CD14-positive monocyte (primary cell): ENCODE data around the gene SNX33. TPM values are rescaled to one million over a fixed set of nuclear protein-coding genes. Genes with fewer than 3 reads are reported as not detected.
A peak's percentile ranks its signal among the peaks of the same experiment; 100 is the strongest.

Experiments used
- DNase-seq, 3 donors: peaks; one replicate each; pipeline ENCODE4 v3.0.0-alpha.2; 2011 to 2022
- H2AFZ ChIP-seq: 2 replicates; pipeline ENCODE4 v1.6.0; 2012; ENCODE audit warnings: mild to moderate bottlenecking, low read depth, low read length, inconsistent platforms; ENCODE audit not compliant: insufficient read depth, poor library complexity, severe bottlenecking
- H3K27ac ChIP-seq, 2 donors: 1 replicate in 1 of 2; 2 replicates in 1 of 2; pipeline ENCODE4 v1.5.1; 2012 to 2013; ENCODE audit warnings: low read length in 2 of 2, control low read depth in 1 of 2, inconsistent platforms in 1 of 2, low read depth in 1 of 2, mild to moderate bottlenecking in 1 of 2
- H3K27me3 ChIP-seq, 2 donors: one replicate each; pipeline versions ENCODE4 v1.6.0 to v1.6.1; 2011 to 2013; ENCODE audit warnings: low read length in 2 of 2; ENCODE audit not compliant: control insufficient read depth in 2 of 2, insufficient read depth in 2 of 2
- H3K36me3 ChIP-seq, 2 donors: replicated peaks in 1 of 2; 1 replicate in 1 of 2; 2 replicates in 1 of 2; pipeline versions ENCODE4 v1.5.1 to v1.6.1; 2012 to 2013; ENCODE audit warnings: low read length in 2 of 2, control low read depth in 1 of 2, inconsistent platforms in 1 of 2, mild to moderate bottlenecking in 1 of 2; ENCODE audit not compliant: insufficient read depth in 2 of 2, control insufficient read depth in 1 of 2
- H3K4me1 ChIP-seq, 2 donors: 1 replicate in 1 of 2; 2 replicates in 1 of 2; pipeline versions ENCODE4 v1.5.1 to v1.6.1; 2012 to 2013; ENCODE audit warnings: low read length in 2 of 2, control low read depth in 1 of 2, inconsistent platforms in 1 of 2, mild to moderate bottlenecking in 1 of 2, moderate library complexity in 1 of 2; ENCODE audit not compliant: insufficient read depth in 2 of 2, control insufficient read depth in 1 of 2
- H3K4me2 ChIP-seq: replicated peaks from 2 replicates; pipeline ENCODE3; 2012; ENCODE audit warnings: low read length, moderate library complexity, mild to moderate bottlenecking; ENCODE audit not compliant: poor library complexity, severe bottlenecking; ENCODE audit errors: extremely low read depth
- H3K4me3 ChIP-seq, 3 experiments: fragments of 200-600 bp in 1 of 3; sonication (generic) in 1 of 3; replicated peaks in 1 of 3; 1 replicate in 2 of 3; 2 replicates in 1 of 3; pipeline ENCODE4 v1.5.1; 2011 to 2013; ENCODE audit warnings: low read length in 3 of 3, mild to moderate bottlenecking in 3 of 3, control low read depth in 2 of 3, low read depth in 2 of 3, inconsistent platforms in 1 of 3, moderate library complexity in 1 of 3
- H3K79me2 ChIP-seq: 2 replicates; pipeline ENCODE4 v1.6.0; 2012; ENCODE audit warnings: mild to moderate bottlenecking, control low read depth, inconsistent platforms, low read length, moderate library complexity; ENCODE audit not compliant: insufficient read depth
- H3K9ac ChIP-seq: 2 replicates; pipeline ENCODE4 v1.6.0; 2017; ENCODE audit warnings: low read length, mild to moderate bottlenecking; ENCODE audit not compliant: insufficient read depth, poor library complexity, severe bottlenecking
- H3K9me3 ChIP-seq, 2 donors: replicated peaks in 1 of 2; 1 replicate in 1 of 2; 2 replicates in 1 of 2; pipeline versions ENCODE4 v1.5.1 to v1.6.1; 2012 to 2013; ENCODE audit warnings: low read length in 2 of 2, control low read depth in 1 of 2; ENCODE audit not compliant: control insufficient read depth in 1 of 2, insufficient read depth in 1 of 2
- H4K20me1 ChIP-seq: 2 replicates; pipeline ENCODE4 v1.6.0; 2012; ENCODE audit warnings: mild to moderate bottlenecking, low read length, control low read depth, moderate library complexity; ENCODE audit not compliant: insufficient read depth
- H3K27ac Mint-ChIP-seq, 7 donors: one replicate each; pipeline ENCODE4 v1.8.0; 2020; ENCODE audit warnings: mild to moderate bottlenecking in 7 of 7, mixed read lengths in 7 of 7, moderate library complexity in 6 of 7, inconsistent platforms in 2 of 7
- H3K27me3 Mint-ChIP-seq, 3 donors: one replicate each; pipeline ENCODE4 v1.8.0; 2021 to 2022; ENCODE audit warnings: low read depth in 3 of 3, mild to moderate bottlenecking in 3 of 3, mixed read lengths in 3 of 3, moderate library complexity in 3 of 3, inconsistent platforms in 1 of 3
- H3K36me3 Mint-ChIP-seq, 2 donors: one replicate each; pipeline ENCODE4 v1.8.0; 2020; ENCODE audit warnings: mixed read lengths in 2 of 2, inconsistent platforms in 1 of 2, mild to moderate bottlenecking in 1 of 2
- H3K4me1 Mint-ChIP-seq: one replicate; pipeline ENCODE4 v1.8.0; 2020; ENCODE audit warnings: mild to moderate bottlenecking, mixed read lengths
- H3K4me3 Mint-ChIP-seq, 2 donors: one replicate each; pipeline ENCODE4 v1.8.0; 2020; ENCODE audit warnings: mild to moderate bottlenecking in 2 of 2, mixed read lengths in 2 of 2, moderate library complexity in 1 of 2
- H3K9me3 Mint-ChIP-seq, 7 donors: one replicate each; pipeline ENCODE4 v1.8.0; 2020 to 2022; ENCODE audit warnings: mixed read lengths in 7 of 7, mild to moderate bottlenecking in 6 of 7, moderate library complexity in 6 of 7, inconsistent platforms in 2 of 7
- WGBS: methylation state at CpG from one replicate; pipeline ENCODE4 v1.1.5; 2013; ENCODE audit warnings: missing lambda C conversion rate; ENCODE audit not compliant: insufficient coverage; 5-methylcytosine and 5-hydroxymethylcytosine counted together
- intact Hi-C, 2 donors: fragments of 100-400 bp; cut with micrococcal nuclease; formaldehyde crosslinking; loops; one replicate each; pipeline versions ENCODE4 v1.15.0 to v1.15.1; 2023
- polyA plus RNA-seq, 3 donors: library from polyadenylated mRNA; depleted of rRNA in 1 of 3; unstranded in 2 of 3; stranded (reverse) in 1 of 3; fragments of 300-500 nt in 2 of 3; fragments of >200 nt in 1 of 3; fragmentation: Illumina TruSeq in 2 of 3; gene quantifications; 1 replicate in 2 of 3; 2 replicates in 1 of 3; pipeline ENCODE4 v1.2.3, GENCODE V29; 2012 to 2021
- TF ChIP-seq, protein P1 (sequence below): fragments of 200-600 bp; IDR thresholded peaks from one replicate; pipeline ENCODE4 v1.8.0; 2022; ENCODE audit warnings: antibody characterized with exemption, mild to moderate bottlenecking

Gene SNX33
- polyA plus RNA-seq, 3 donors = 2.4 to 4.8 (median 2.4) TPM

DNA sequence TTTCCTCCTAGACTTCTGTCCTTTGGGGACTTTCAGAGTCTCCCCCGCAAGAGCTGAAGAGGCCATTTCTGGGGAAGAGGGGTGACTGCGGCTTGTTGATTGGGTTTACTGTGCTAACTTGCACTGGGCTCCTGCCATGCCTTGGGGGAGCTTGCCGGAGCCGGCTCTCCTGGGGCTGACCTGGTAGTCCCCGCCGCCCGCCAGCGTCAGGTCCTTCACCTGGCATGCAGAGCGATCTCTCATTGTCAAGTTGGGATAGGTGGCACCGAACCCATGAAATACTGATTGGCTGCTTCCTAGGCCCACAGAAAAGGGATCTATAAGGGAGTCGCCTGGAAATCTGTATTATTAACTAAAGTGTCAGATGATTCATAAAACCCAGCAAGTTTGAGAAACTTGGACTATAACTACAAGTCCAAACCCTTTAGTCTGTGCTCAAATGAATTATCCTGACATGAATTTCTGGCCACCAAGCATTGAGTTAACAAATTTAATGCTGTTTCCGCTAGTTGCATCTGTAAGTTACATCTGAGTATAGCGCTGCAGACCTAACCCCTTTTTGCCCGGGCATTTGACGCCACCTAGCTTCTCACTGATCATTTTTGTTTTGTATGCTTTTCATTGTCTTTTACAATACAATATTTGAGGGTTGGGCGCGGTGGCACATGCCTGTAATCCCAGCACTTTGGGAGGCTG is 7.1 kb upstream of the SNX33 start:
- H3K9ac ChIP-seq = peak overlapping the region; percentile 91
- H3K27ac Mint-ChIP-seq = peak overlapping the region; percentile 91 to 97 (median 95)
- no peaks in the 10 kb centered on the region for H3K9me3 ChIP-seq
- peak overlapping the region; percentile 89 to 97 for H3K27ac ChIP-seq
- peak overlapping the region; percentile 88 for H2AFZ ChIP-seq
- DNase-seq = peak in 2 of 3 donors; percentile 18 to 20
- peaks cover 7 to 8% of the 10 kb centered on the region in 2 donors for H3K36me3 Mint-ChIP-seq
- peaks cover 34% of the 10 kb centered on the region for H3K4me1 Mint-ChIP-seq
- peaks cover 0 to 7% of the 10 kb centered on the region in 2 donors for H3K36me3 ChIP-seq
- no peaks in the 10 kb centered on the region for H3K9me3 Mint-ChIP-seq
- H3K4me3 ChIP-seq = peak overlapping the region; percentile 77 to 83 (median 80)
- peaks cover 39% of the 10 kb centered on the region for H3K79me2 ChIP-seq
- peaks cover 3 to 13% (median 9%) of the 10 kb centered on the region in 3 donors for H3K27me3 Mint-ChIP-seq
- intact Hi-C loops = loop anchor here (5.0 kb wide), 2 partner anchors 183 to 188 kb away; partner anchors contain the start of gene SIN3A (in 1 of the 2)
- WGBS = 0% methylated on average over 12 of the region's 17 CpGs
- H3K27me3 ChIP-seq = no peaks in the 10 kb centered on the region
- TF ChIP-seq, protein P1, sequence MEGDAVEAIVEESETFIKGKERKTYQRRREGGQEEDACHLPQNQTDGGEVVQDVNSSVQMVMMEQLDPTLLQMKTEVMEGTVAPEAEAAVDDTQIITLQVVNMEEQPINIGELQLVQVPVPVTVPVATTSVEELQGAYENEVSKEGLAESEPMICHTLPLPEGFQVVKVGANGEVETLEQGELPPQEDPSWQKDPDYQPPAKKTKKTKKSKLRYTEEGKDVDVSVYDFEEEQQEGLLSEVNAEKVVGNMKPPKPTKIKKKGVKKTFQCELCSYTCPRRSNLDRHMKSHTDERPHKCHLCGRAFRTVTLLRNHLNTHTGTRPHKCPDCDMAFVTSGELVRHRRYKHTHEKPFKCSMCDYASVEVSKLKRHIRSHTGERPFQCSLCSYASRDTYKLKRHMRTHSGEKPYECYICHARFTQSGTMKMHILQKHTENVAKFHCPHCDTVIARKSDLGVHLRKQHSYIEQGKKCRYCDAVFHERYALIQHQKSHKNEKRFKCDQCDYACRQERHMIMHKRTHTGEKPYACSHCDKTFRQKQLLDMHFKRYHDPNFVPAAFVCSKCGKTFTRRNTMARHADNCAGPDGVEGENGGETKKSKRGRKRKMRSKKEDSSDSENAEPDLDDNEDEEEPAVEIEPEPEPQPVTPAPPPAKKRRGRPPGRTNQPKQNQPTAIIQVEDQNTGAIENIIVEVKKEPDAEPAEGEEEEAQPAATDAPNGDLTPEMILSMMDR = no peak
- H3K4me3 Mint-ChIP-seq = peak overlapping the region; percentile 87 to 91
- peaks cover 30 to 38% of the 10 kb centered on the region in 2 donors for H3K4me1 ChIP-seq
- H4K20me1 ChIP-seq = peaks cover 27% of the 10 kb centered on the region
- H3K4me2 ChIP-seq = peak overlapping the region; percentile 88

DNA sequence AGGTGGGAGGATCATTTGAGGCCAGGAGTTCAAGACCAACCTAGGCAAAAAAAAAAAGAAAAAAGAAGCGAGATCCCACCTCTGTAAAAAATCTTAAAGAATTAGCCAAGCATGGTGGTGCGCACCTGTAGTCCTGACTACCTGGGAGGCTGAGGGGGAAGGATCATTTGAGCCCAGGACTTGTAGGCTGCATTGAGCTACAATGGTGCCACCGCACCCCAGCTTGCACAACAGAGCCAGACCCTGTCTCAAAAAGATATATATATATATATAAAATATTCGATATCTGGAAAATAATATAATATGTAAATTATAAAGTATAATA is 6.6 kb upstream of the SNX33 start:
- TF ChIP-seq, protein P1 = no peak
- DNase-seq = no peak
- intact Hi-C loops = loop anchor here (5.0 kb wide), 2 partner anchors 184 to 189 kb away; partner anchors contain the start of gene SIN3A (in 1 of the 2)
- Histone ChIP-seq H3K4me1 (peaks cover 32 to 41% of the 10 kb centered on the region in 2 donors), H3K4me3 (peak overlapping the region in 1 of 3 experiments; percentile 83), H3K9me3 (no peaks in the 10 kb centered on the region), H3K27ac (peak overlapping the region; percentile 89 to 97), H2AFZ (peak overlapping the region; percentile 88), H3K36me3 (peaks cover 0 to 7% of the 10 kb centered on the region in 2 donors), H3K4me2 (peak overlapping the region; percentile 88), H3K27me3 (peaks cover 0 to 5% of the 10 kb centered on the region in 2 donors), H4K20me1 (peaks cover 27% of the 10 kb centered on the region), H3K79me2 (peaks cover 35% of the 10 kb centered on the region), H3K9ac (peak overlapping the region; percentile 91)
- no peaks in the 10 kb centered on the region for H3K9me3 Mint-ChIP-seq
- peaks cover 36% of the 10 kb centered on the region for H3K4me1 Mint-ChIP-seq
- peaks cover 5 to 8% of the 10 kb centered on the region in 2 donors for H3K36me3 Mint-ChIP-seq
- 100% methylated on average over 1 of the region's 4 CpGs for WGBS
- no peak overlapping the region for H3K4me3 Mint-ChIP-seq
- peaks cover 6 to 16% (median 12%) of the 10 kb centered on the region in 3 donors for H3K27me3 Mint-ChIP-seq
- H3K27ac Mint-ChIP-seq = peak overlapping the region in 5 of 7 donors; percentile 4 to 97 (median 95)
